BE2C (cell line): ENCODE measurements around the gene MFN1.

Experiments
- DNase-seq: peaks from one replicate; pipeline ENCODE4 v3.0.0-alpha.2; 2020
- H3K27me3 ChIP-seq: fragments of 250-450 bp; sonication (Bioruptor Pico); 2 replicates; pipeline ENCODE4 v1.5.1; 2020; ENCODE audit warnings: mild to moderate bottlenecking
- H3K36me3 ChIP-seq: fragments of 250-450 bp; sonication (Bioruptor Pico); 2 replicates; pipeline ENCODE4 v1.5.1; 2020; ENCODE audit warnings: mild to moderate bottlenecking
- H3K4me1 ChIP-seq: fragments of 250-450 bp; sonication (Bioruptor Pico); 2 replicates; pipeline ENCODE4 v1.5.1; 2020
- H3K4me3 ChIP-seq: 2 replicates; pipeline ENCODE4 v1.5.1; 2011; ENCODE audit warnings: low read depth, low read length
- H3K9me3 ChIP-seq: fragments of 250-450 bp; sonication (Bioruptor Pico); 2 replicates; pipeline ENCODE4 v1.5.1; 2020
- TF ChIP-seq, protein P1 (sequence below): IDR thresholded peaks from 2 replicates; pipeline ENCODE4 v1.5.1; 2012; ENCODE audit warnings: mild to moderate bottlenecking, low read depth, low read length

Gene MFN1

GRCh38 chr3:179415377-179415776 is 67.9 kb downstream of the MFN1 start:
- no peak overlapping the region for H3K4me3 ChIP-seq
- peaks cover 5% of the 10 kb centered on the region for H3K36me3 ChIP-seq
- H3K9me3 ChIP-seq, result no peaks in the 10 kb centered on the region
- no peaks in the 10 kb centered on the region for H3K27me3 ChIP-seq
- DNase-seq, result no peak
- H3K4me1 ChIP-seq, result 0 out of 2 replicates have a peak, but pooled peaks cover 2% of the 10 kb centered on the region
- TF ChIP-seq, protein P1, sequence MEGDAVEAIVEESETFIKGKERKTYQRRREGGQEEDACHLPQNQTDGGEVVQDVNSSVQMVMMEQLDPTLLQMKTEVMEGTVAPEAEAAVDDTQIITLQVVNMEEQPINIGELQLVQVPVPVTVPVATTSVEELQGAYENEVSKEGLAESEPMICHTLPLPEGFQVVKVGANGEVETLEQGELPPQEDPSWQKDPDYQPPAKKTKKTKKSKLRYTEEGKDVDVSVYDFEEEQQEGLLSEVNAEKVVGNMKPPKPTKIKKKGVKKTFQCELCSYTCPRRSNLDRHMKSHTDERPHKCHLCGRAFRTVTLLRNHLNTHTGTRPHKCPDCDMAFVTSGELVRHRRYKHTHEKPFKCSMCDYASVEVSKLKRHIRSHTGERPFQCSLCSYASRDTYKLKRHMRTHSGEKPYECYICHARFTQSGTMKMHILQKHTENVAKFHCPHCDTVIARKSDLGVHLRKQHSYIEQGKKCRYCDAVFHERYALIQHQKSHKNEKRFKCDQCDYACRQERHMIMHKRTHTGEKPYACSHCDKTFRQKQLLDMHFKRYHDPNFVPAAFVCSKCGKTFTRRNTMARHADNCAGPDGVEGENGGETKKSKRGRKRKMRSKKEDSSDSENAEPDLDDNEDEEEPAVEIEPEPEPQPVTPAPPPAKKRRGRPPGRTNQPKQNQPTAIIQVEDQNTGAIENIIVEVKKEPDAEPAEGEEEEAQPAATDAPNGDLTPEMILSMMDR, result no peak

GRCh38 chr3:179416681-179417080 is 69.2 kb downstream of the MFN1 start:
- Histone ChIP-seq H3K9me3 (no peaks in the 10 kb centered on the region), H3K36me3 (peaks cover 5% of the 10 kb centered on the region), H3K27me3 (no peaks in the 10 kb centered on the region), H3K4me1 (no peaks in the 10 kb centered on the region), H3K4me3 (no peak overlapping the region)
- TF ChIP-seq, protein P1, result no peak
- no peak for DNase-seq

DNA sequence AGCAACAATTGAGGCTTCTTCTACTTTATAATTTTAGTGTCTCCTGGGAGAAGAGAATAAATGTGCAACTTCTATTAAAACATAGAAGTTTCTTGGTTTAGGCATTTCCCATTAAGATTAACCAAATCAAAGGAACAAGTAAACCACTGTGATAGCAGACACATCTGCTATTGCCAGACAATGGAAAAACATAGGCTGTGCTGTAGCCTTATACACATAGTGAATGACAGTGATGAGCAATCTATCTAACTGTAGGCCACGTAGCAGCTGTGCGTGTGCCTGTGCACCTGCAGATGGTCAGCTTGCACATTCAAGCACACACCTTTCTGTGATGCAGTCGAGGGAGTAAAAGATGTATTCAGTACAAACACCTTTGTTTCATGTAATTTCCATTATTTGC is 71.1 kb downstream of the MFN1 start:
- Histone ChIP-seq H3K4me1 (no peaks in the 10 kb centered on the region), H3K36me3 (peaks cover under 1% of the 10 kb centered on the region), H3K27me3 (no peaks in the 10 kb centered on the region), H3K9me3 (no peaks in the 10 kb centered on the region), H3K4me3 (no peak overlapping the region)
- DNase-seq, result no peak
- TF ChIP-seq, protein P1, result no peak

DNA sequence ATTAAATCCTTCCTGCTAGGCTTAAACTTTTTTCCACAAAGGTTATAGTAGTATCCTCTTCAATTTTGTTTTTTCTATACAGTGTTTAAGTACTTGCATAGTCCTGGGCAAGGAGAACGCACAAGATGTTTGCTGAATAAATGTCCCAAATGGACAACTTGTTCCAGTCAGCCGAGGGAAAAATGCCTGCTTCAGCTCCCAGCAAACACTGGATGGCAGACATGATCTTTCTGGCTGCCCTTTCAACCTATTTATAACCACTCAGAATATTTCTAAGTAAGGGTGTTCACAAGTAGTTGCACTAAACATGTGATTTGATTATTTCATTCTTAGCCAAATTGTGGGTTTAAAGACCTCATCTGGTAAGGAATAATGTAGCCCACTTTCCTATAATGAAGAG is 74.0 kb downstream of the MFN1 start:
- Histone ChIP-seq H3K36me3 (no peaks in the 10 kb centered on the region; the same call in none of the 2 replicates), H3K27me3 (no peaks in the 10 kb centered on the region), H3K9me3 (no peaks in the 10 kb centered on the region), H3K4me3 (no peak overlapping the region), H3K4me1 (no peaks in the 10 kb centered on the region)
- TF ChIP-seq, protein P1, result peak; percentile 51
- peak; percentile 18 for DNase-seq

DNA sequence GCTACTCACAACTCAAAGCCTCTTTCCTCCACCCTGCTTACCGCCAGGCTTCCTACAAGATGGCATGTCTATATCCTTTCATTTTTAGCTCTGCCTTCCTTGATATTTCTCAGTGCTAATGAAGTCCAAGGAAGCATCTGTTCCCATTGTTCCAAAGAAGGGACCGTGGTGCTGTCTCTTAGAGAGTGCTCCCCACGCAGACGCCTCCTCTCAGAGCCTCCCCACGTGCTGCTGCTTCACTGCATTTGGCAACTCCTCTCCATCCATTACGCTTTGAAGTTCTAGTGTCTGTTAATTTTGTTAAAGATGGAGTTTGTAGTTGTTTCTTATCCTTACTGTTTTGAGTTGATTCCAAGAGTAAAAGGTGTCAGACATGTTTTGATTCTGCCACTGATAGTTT is 77.6 kb downstream of the MFN1 start:
- DNase-seq, result no peak
- no peak overlapping the region for H3K4me3 ChIP-seq
- H3K27me3 ChIP-seq, result no peaks in the 10 kb centered on the region
- H3K9me3 ChIP-seq, result no peaks in the 10 kb centered on the region
- TF ChIP-seq, protein P1, result no peak
- H3K36me3 ChIP-seq, result peaks cover 5% of the 10 kb centered on the region; the same call in 1 of the 2 replicates
- H3K4me1 ChIP-seq, result no peaks in the 10 kb centered on the region

GRCh38 chr3:179428876-179429548 is 81.5 kb downstream of the MFN1 start:
- H3K36me3 ChIP-seq, result peaks cover 5% of the 10 kb centered on the region; the same call in 1 of the 2 replicates
- H3K9me3 ChIP-seq, result no peaks in the 10 kb centered on the region
- no peaks in the 10 kb centered on the region for H3K27me3 ChIP-seq
- H3K4me3 ChIP-seq, result no peak overlapping the region
- H3K4me1 ChIP-seq, result no peaks in the 10 kb centered on the region
- TF ChIP-seq, protein P1, result no peak
- no peak for DNase-seq
